Mucosa of descending colon (tissue), 3 donors: Measurements from ENCODE around the gene CFAP90. TPM values are rescaled to one million over a fixed set of nuclear protein-coding genes. Genes with fewer than 3 reads are reported as not detected.
A peak's percentile ranks its signal among the peaks of the same experiment; 100 is the strongest.

Experiments used
- ATAC-seq: fragments of 200-7000 bp; cut with Tn5 transposase; one replicate; pipeline ENCODE4 v1.9.1; 2020; ENCODE audit warnings: mild to moderate bottlenecking, moderate library complexity
- DNase-seq, 3 donors: peaks; one replicate each; pipeline ENCODE4 v3.0.0-alpha.2; 2020
- H3K36me3 ChIP-seq: fragments of 200-600 bp; one replicate; pipeline ENCODE4 v1.8.0; 2021; ENCODE audit warnings: low read depth, mild to moderate bottlenecking
- H3K4me1 ChIP-seq: fragments of 200-600 bp; one replicate; pipeline ENCODE4 v1.8.0; 2021; ENCODE audit warnings: low read depth, mild to moderate bottlenecking
- H3K4me3 ChIP-seq: fragments of 200-600 bp; one replicate; pipeline ENCODE4 v1.8.0; 2021; ENCODE audit warnings: mild to moderate bottlenecking
- H3K9me3 ChIP-seq: fragments of 200-600 bp; one replicate; pipeline ENCODE4 v1.8.0; 2021; ENCODE audit warnings: mild to moderate bottlenecking
- CTCF ChIP-seq: fragments of 200-600 bp; IDR thresholded peaks from one replicate; pipeline ENCODE4 v1.8.0; 2022; ENCODE audit warnings: antibody characterized with exemption, mild to moderate bottlenecking
- intact Hi-C, 2 donors: fragments of 100-400 bp; cut with DNase I in 1 of 2; cut with micrococcal nuclease in 1 of 2; formaldehyde crosslinking; loops; one replicate each; pipeline versions ENCODE4 v1.11.0 to v1.11.1; 2022; cut with DNase I, micrococcal nuclease
- total RNA-seq, 3 donors: library from RNA; stranded (reverse); fragmentation: NEBNext Ultra II Directional in 2 of 3; extraction: Animal tissue kit (Norgen Biotek cat#: 25700) in 2 of 3; gene quantifications; one replicate each; pipeline versions ENCODE4 v1.2.1 to v1.2.4, GENCODE V29; 2021 to 2023
- donor health status: DM: no; HTN: no; CAD: no; lungs with moderate emphysema.
- donor health status: DM: no; HTN: no; CAD: no.
- donor health status: DM: no; HTN: yes; CAD: no.

Gene CFAP90
- total RNA-seq, 3 donors from 2014 or later, result not detected

DNA sequence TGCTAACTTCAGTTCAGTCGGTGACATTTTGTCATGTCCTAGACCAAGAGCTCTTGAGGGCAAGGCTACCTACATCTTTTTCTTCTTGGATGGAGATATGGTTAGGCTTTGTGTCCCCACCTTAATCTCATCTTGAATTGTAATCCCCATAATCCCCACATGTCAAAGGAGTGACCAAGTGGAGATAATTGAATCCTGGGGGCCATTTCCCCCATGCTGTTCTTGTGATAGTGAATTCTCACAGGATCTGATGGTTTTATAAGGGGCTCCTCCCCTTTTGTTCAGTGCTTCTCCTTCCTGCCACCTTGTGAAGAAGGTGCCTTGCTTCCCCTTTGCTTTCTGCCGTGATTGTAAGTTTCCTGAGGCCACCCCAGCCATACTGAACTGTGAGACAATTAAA is 2.1 kb upstream of the CFAP90 start:
- no peak for DNase-seq

GRCh38 chr5:7852542-7852941 is 1.6 kb upstream of the CFAP90 start:
- Histone ChIP-seq H3K36me3 (no peaks in the 10 kb centered on the region), H3K4me1 (peaks cover 3% of the 10 kb centered on the region), H3K9me3 (no peaks in the 10 kb centered on the region), H3K4me3 (no peak overlapping the region)
- ATAC-seq (no peak), DNase-seq (no peak)
- no peak for TF ChIP-seq CTCF
- intact Hi-C loops, result no loop called here

More for the DNA sequence above, 2.1 kb upstream of the CFAP90 start:
- intact Hi-C loops, result no loop called here
- Histone ChIP-seq H3K4me3 (no peak overlapping the region), H3K36me3 (no peaks in the 10 kb centered on the region), H3K9me3 (no peaks in the 10 kb centered on the region), H3K4me1 (peaks cover 3% of the 10 kb centered on the region)
- no peak for ATAC-seq
- no peak for TF ChIP-seq CTCF

GRCh38 chr5:7851617-7852289 is 820 bp upstream of the CFAP90 start:
- Histone ChIP-seq H3K4me1 (peaks cover 3% of the 10 kb centered on the region), H3K9me3 (no peaks in the 10 kb centered on the region), H3K4me3 (no peak overlapping the region), H3K36me3 (no peaks in the 10 kb centered on the region)
- DNase-seq, result no peak
- TF ChIP-seq CTCF, result no peak
- intact Hi-C loops, result no loop called here
- no peak for ATAC-seq

GRCh38 chr5:7851240-7851592 is 283 bp upstream of the CFAP90 start:
- Histone ChIP-seq H3K4me3 (no peak overlapping the region), H3K4me1 (peaks cover 3% of the 10 kb centered on the region), H3K36me3 (no peaks in the 10 kb centered on the region), H3K9me3 (no peaks in the 10 kb centered on the region)
- ATAC-seq, result peak; percentile 7
- DNase-seq, result no peak
- TF ChIP-seq CTCF, result no peak
- intact Hi-C loops, result no loop called here

DNA sequence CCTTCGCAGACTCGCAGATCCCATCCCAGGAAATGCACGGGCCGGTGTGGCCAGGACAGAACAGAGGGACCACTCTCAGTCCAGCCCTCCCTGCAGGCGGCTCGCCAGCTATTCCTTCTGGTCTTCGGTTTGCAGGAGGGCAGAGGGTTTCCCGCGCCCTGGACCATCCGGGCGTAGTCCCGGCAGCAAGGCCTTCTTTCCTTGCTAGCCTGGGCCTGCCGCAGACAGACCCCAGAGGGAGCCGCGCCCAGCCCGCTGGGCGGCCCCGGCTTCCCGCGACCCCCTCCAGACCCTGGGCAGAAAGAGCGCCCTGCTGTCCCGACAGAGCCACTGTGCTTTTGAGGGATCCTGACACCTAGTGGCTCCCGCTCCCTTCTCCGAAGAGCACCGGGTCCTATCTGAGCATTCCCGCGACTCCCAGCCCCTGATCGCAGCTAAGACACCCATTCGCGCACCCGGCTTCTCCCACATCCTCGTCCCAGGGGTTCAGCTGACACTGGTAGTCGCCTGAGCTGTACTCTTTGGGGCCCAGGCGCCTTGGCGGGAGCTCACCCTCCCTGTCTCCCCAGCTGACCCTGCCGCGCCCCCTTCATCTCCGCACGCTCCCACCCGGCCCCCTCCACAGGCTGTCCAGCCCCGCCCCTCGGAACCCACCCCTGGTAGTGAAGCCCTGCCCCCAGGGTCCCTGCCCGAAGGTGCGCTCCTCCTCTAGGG is 1.1 kb downstream of the CFAP90 start:
- no peak overlapping the region for H3K4me3 ChIP-seq
- H3K9me3 ChIP-seq, result no peaks in the 10 kb centered on the region
- peak in 2 of 3 donors; percentile 10 to 32 for DNase-seq
- ATAC-seq, result peak; percentile 37
- TF ChIP-seq CTCF, result no peak
- intact Hi-C loops, result no loop called here
- H3K4me1 ChIP-seq, result peaks cover 3% of the 10 kb centered on the region
- H3K36me3 ChIP-seq, result no peaks in the 10 kb centered on the region
